ENCODE data around the gene CALM3.

The CALM3 gene

GRCh38 chr19:46600384-46601317, 479 bp upstream of the CALM3 start:
- peak; percentile 100 for DNase-seq

GRCh38 chr19:46602392-46603194, 1.5 kb downstream of the CALM3 start:
- DNase-seq = peak; percentile 78

- no peak for DNase-seq
Measured at GRCh38 chr19:46603195-46603637, 2.1 kb downstream of the CALM3 start.

GRCh38 chr19:46603752-46604231, 2.7 kb downstream of the CALM3 start:
- no peak for DNase-seq

GRCh38 chr19:46604781-46605355, 3.7 kb downstream of the CALM3 start:
- no peak for DNase-seq

- DNase-seq = no peak
Measured at GRCh38 chr19:46605356-46605821, 4.3 kb downstream of the CALM3 start.

GRCh38 chr19:46606019-46606418, 4.9 kb downstream of the CALM3 start:
- DNase-seq = no peak

GRCh38 chr19:46606681-46607447, 5.7 kb downstream of the CALM3 start:
- DNase-seq = no peak

- DNase-seq = no peak
Measured at GRCh38 chr19:46607448-46607841, 6.3 kb downstream of the CALM3 start.

GRCh38 chr19:46608178-46608577, 7.0 kb downstream of the CALM3 start:
- no peak for DNase-seq

- peak; percentile 48 for DNase-seq
Measured at GRCh38 chr19:46608581-46609345, 7.6 kb downstream of the CALM3 start.

- no peak for DNase-seq
Measured at GRCh38 chr19:46609511-46610412, 8.6 kb downstream of the CALM3 start.

GRCh38 chr19:46610413-46610775, 9.3 kb downstream of the CALM3 start:
- DNase-seq = peak; percentile 42

- peak; percentile 61 for DNase-seq
Measured at GRCh38 chr19:46610851-46611770, 10.0 kb downstream of the CALM3 start.

GRCh38 chr19:46611776-46612175, 10.6 kb downstream of the CALM3 start:
- DNase-seq = peak; percentile 51

GRCh38 chr19:46613525-46613924, 12.4 kb downstream of the CALM3 start:
- peak; percentile 51 for DNase-seq

GRCh38 chr19:46614114-46614722, 13.1 kb downstream of the CALM3 start:
- peak; percentile 94 for DNase-seq

- no peak for DNase-seq
Measured at GRCh38 chr19:46615966-46616365, 14.8 kb downstream of the CALM3 start.
